ENCODE results near the gene TMPRSS7. TPM values are rescaled to one million over a fixed set of nuclear protein-coding genes. Genes with fewer than 3 reads are reported as not detected.

Gene TMPRSS7
- total and polyA plus RNA-seq, 2 experiments from 2014 or later: not detected

- no peak for DNase-seq (ENCODE audit: low spot score)
- Histone ChIP-seq H3K79me2 (replicated peaks; ENCODE audit: insufficient read depth) (no peaks in the 10 kb centered on the region), H3K4me3 (no peak overlapping the region), H3K9me2 (ENCODE audit: insufficient read depth) (no peaks in the 10 kb centered on the region), H3K27ac (ENCODE audit: low read depth) (no peak overlapping the region; the same call in 1 of the 2 replicates), H3F3A (replicated peaks; ENCODE audit: low read depth) (0 out of 2 replicates have a peak, but pooled peaks cover 4% of the 10 kb centered on the region), H3K27me3 (ENCODE audit: insufficient read depth) (no peaks in the 10 kb centered on the region), H3K4me1 (ENCODE audit: insufficient read depth) (peaks cover 17% of the 10 kb centered on the region), H2AFZ (no peak overlapping the region), H3K4me2 (no peak overlapping the region), H4K20me1 (replicated peaks; ENCODE audit: insufficient read depth) (no peaks in the 10 kb centered on the region), H3K36me3 (ENCODE audit: insufficient read depth) (no peaks in the 10 kb centered on the region; the same call in 1 of the 2 replicates)
- H3K36me3 Mint-ChIP-seq (ENCODE audit: low read depth): peaks cover 9% of the 10 kb centered on the region; the same call in 2 of the 3 replicates
- peaks cover 15% of the 10 kb centered on the region for H3K4me1 Mint-ChIP-seq
- TF ChIP-seq REST (IDR thresholded peaks at IDR 0.05; ENCODE audit: unreplicated experiment): no peak
- no peak for TF ChIP-seq NANOG (IDR thresholded peaks at IDR 0.05; ENCODE audit: borderline replicate concordance)
- TF ChIP-seq, protein P1, sequence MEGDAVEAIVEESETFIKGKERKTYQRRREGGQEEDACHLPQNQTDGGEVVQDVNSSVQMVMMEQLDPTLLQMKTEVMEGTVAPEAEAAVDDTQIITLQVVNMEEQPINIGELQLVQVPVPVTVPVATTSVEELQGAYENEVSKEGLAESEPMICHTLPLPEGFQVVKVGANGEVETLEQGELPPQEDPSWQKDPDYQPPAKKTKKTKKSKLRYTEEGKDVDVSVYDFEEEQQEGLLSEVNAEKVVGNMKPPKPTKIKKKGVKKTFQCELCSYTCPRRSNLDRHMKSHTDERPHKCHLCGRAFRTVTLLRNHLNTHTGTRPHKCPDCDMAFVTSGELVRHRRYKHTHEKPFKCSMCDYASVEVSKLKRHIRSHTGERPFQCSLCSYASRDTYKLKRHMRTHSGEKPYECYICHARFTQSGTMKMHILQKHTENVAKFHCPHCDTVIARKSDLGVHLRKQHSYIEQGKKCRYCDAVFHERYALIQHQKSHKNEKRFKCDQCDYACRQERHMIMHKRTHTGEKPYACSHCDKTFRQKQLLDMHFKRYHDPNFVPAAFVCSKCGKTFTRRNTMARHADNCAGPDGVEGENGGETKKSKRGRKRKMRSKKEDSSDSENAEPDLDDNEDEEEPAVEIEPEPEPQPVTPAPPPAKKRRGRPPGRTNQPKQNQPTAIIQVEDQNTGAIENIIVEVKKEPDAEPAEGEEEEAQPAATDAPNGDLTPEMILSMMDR (conservative IDR thresholded peaks at IDR 0.05; ENCODE audit: low read depth in 2 of 2): no peak
- no peak for TF ChIP-seq ZNF114 (CRISPR knock-in tag; IDR thresholded peaks at IDR 0.05)
- no peak for TF ChIP-seq EZH2 (IDR thresholded peaks at IDR 0.05; ENCODE audit: low read depth, unreplicated experiment)
- TF ChIP-seq, protein P2, sequence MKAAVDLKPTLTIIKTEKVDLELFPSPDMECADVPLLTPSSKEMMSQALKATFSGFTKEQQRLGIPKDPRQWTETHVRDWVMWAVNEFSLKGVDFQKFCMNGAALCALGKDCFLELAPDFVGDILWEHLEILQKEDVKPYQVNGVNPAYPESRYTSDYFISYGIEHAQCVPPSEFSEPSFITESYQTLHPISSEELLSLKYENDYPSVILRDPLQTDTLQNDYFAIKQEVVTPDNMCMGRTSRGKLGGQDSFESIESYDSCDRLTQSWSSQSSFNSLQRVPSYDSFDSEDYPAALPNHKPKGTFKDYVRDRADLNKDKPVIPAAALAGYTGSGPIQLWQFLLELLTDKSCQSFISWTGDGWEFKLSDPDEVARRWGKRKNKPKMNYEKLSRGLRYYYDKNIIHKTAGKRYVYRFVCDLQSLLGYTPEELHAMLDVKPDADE (IDR thresholded peaks at IDR 0.05): no peak
- TF ChIP-seq ZNF331 (CRISPR knock-in tag; IDR thresholded peaks at IDR 0.05; ENCODE audit: low read depth): no peak
- no peak for TF ChIP-seq ZNF462 (CRISPR knock-in tag; IDR thresholded peaks at IDR 0.05)
- TF ChIP-seq POLR2AphosphoS5 (IDR thresholded peaks at IDR 0.05; ENCODE audit: low read depth): no peak
- no peak for TF ChIP-seq EZH2phosphoT487 (IDR thresholded peaks at IDR 0.05; ENCODE audit: unreplicated experiment)
- no peak for TF ChIP-seq JUNB (IDR thresholded peaks at IDR 0.05; ENCODE audit: unreplicated experiment)
- no peak for TF ChIP-seq STAT1 (IDR thresholded peaks at IDR 0.05; ENCODE audit: unreplicated experiment)
- no peak for TF ChIP-seq CREB1 (CRISPR knock-in tag; IDR thresholded peaks at IDR 0.05; ENCODE audit: low read depth)
- no peaks in the 10 kb centered on the region; the same call in 2 of the 3 replicates for H3K9me3 Mint-ChIP-seq
- peaks cover 2% of the 10 kb centered on the region for H3K27me3 Mint-ChIP-seq (ENCODE audit: insufficient read depth, low read depth, poor library complexity)
- H3K27ac Mint-ChIP-seq: no peak overlapping the region
- no peak for ATAC-seq
- H3K4me3 Mint-ChIP-seq: no peak overlapping the region
Observed at GRCh38 chr3:112115806-112116383, 81.4 kb downstream of the TMPRSS7 start.

All from GM23338 (cell line).